ENCODE measurements around the gene NPEPL1. TPM values are rescaled to one million over a fixed set of nuclear protein-coding genes. Genes with fewer than 3 reads are reported as not detected.

Gene NPEPL1
- total and polyA plus RNA-seq, 2 donors, result 14.8 to 59.1 TPM

DNA sequence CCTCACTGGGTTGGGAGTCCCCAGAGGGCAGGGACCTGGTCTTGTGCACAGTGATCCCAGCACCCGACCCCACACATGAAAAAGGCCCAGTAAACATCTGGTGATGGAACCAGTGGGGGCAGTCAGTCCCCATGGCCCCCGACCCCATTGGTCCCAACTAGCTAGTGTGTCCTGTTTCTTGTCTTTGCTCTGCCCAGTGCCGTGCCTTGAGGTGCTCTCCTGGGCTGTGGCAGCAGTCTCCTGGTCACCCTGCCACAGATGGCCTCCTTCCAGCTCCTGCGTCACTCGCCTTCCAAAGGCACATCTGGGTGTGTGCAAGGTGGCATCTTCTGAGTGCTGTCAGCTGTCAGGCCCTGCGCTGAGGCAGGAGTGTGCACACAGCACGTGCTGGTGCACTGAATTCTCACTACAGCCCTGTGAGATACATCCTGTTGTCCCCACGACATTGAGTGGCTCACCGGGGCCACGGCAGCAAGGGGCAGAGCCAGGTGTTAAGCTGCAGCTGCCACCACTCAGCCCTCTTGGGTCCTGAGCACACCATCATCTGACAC lies 3.9 kb downstream of the NPEPL1 start:
- DNase-seq (ENCODE audit: extremely low spot score), result no peak
- 89% methylated on average over 10 of the region's 10 CpGs for WGBS

DNA sequence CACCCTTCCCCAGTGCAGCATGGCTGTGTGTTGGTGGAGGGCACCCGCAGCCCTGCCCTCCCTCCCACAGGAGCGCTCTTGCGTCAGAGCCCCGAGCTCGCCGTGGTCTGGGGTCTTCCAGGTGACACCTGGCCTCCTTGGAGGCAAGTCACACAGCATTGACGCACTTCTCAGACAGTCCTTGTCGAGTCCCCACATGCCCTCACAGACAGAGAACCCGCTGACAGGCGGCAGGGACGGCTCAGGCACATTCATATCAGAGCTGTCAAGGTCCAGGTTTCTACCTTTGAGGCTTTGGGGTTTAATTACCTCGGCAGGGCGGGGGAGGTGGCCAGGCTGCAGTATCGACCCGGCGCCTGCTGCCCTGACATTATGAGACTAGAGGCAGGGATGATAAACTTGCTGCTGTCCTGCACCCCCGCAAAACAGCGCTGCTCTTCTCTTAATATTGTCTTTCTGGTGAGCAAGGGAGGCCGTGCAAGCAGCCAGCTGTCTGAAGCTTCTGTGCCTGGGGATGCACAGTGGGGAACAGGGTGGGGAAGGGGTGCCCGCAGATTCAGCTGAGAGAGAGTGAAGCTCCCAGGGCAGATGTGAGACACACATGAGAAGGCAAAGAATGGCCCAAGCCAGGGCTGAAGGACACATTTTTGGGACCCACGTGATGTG lies 4.7 kb downstream of the NPEPL1 start:
- Histone ChIP-seq H3K4me3 (ENCODE audit: low read depth, low read length) (no peak overlapping the region), H3K4me1 (ENCODE audit: insufficient read depth) (no peaks in the 10 kb centered on the region), H3K27ac (ENCODE audit: low read depth) (no peak overlapping the region), H3K36me3 (ENCODE audit: insufficient read depth) (peaks cover 3% of the 10 kb centered on the region)
- WGBS, result 88% methylated on average over 21 of the region's 21 CpGs
- no peak for DNase-seq (ENCODE audit: extremely low spot score)

More for the DNA sequence above, 3.9 kb downstream of the NPEPL1 start:
- Histone ChIP-seq H3K4me1 (ENCODE audit: insufficient read depth) (no peaks in the 10 kb centered on the region), H3K36me3 (ENCODE audit: insufficient read depth) (peaks cover 3% of the 10 kb centered on the region), H3K4me3 (ENCODE audit: low read depth, low read length) (no peak overlapping the region), H3K27ac (ENCODE audit: low read depth) (no peak overlapping the region)

DNA sequence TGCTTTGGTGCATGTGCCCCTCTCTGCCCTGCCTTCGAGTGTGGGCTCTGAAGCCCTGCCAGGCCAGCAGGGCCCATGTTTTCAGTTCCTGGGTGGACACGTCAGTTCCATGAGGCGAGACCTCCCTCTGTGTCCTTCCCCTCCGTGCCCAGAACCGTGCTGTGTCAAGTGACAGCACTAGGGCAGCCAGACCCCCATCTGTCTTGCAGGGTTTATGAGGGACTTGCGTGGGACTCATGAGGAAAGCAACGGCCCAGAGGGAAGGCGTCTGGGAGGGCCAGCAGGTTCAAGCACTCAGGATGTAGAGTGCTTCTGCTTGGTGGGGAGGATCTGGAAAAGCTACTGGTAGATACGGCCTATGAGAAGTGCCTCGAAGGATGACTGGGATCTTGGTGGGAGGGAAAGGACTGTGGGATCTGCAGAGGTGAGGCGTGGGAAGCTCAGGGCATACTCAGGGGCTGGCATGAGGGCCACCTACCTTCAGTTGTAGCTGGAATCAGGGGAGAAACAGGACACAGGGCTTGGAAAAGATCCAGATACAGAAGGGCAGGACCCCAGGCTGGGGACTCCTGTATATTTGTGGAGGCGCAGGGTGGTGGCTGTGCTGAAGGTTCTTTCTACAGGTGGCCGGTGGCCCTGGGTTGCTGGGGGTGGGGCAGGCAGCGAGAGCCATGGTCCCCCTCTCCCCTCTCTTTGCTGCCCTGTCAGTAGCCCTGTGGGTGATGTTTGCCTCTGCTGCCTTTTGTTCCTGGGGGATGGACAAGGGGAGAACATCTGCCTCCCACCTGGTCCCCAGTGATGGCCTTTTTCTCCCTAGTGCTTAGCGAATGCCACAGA lies 5.5 kb downstream of the NPEPL1 start:
- Histone ChIP-seq H3K27ac (ENCODE audit: low read depth) (no peak overlapping the region), H3K36me3 (ENCODE audit: insufficient read depth) (peaks cover 3% of the 10 kb centered on the region)
- 91% methylated on average over 15 of the region's 15 CpGs for WGBS

DNA sequence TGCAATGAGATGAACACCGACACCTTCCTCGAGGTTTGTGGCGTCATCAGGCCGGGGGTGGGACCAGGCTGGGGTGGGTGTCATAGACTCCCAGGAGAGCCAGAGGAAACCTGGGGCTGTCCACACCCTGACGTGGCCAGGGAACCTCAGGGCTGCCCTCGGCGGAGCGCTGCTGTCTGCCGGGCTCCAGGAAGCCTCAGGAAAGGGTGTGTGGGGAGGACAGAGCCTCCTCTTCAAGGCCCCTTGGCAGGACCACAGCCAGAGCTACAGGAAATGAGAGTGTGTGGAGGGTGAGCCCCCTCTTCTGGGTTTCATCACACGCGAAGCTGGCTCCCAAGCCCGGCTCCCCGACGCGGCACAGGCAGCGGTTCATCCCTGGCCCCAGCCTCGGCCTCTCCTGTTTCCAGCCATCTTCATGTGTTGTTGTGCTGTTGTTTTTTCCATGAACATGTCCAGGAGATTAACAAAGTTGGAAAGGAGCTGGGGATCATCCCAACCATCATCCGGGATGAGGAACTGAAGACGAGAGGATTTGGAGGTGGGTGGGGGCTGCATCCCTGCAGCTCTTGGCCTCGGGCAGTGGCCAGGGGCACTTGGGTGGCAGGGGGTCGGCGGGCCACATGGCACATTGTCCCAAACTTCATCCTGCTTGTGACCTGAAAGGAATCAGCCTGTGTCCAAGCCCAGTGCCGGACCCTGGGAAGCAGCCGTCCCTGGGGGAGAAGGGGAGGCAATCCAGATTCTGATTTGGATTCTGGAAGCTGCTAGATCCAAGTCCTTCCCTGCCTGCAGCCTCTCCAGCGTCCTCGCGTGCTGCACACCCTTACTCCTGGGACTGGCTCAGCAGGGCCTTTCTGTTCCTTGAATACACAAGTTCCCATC lies 6.4 kb downstream of the NPEPL1 start:
- no peak for DNase-seq (ENCODE audit: extremely low spot score)
- 76% methylated on average over 27 of the region's 27 CpGs for WGBS
- Histone ChIP-seq H3K4me3 (ENCODE audit: low read depth, low read length) (no peak overlapping the region), H3K27ac (ENCODE audit: low read depth) (no peak overlapping the region), H3K36me3 (ENCODE audit: insufficient read depth) (peaks cover 3% of the 10 kb centered on the region), H3K4me1 (ENCODE audit: insufficient read depth) (no peaks in the 10 kb centered on the region)

More for the DNA sequence above, 5.5 kb downstream of the NPEPL1 start:
- DNase-seq (ENCODE audit: extremely low spot score), result no peak
- no peaks in the 10 kb centered on the region for H3K4me1 ChIP-seq (ENCODE audit: insufficient read depth)
- H3K4me3 ChIP-seq (ENCODE audit: low read depth, low read length), result no peak overlapping the region

DNA sequence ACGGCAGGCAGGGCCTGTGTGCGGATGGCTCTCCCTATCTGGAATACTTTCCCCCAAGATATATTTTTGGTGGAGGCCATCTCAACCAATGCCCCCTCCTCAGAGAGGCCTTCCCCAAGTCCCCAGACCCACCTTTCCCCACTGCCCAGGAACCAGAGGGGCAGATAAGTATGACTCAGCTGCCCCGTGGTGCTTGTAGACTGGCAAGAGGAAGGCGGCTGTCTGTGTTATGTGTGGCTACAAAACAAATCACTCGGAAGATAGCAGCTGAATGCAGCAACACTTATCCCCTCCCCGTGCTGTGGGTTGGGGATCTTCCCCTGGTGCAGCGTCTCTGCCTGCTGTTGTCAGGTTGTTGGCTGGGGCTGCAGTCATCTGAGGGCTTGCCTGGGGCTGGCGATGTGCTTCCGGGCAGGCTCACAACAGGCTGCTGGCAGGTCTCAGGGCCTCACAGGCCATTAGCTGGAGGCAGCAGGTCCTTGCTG lies 7.1 kb downstream of the NPEPL1 start:
- peaks cover 3% of the 10 kb centered on the region for H3K36me3 ChIP-seq (ENCODE audit: insufficient read depth)
- no peak for DNase-seq (ENCODE audit: extremely low spot score)
- H3K27ac ChIP-seq (ENCODE audit: low read depth), result no peak overlapping the region
- H3K4me1 ChIP-seq (ENCODE audit: insufficient read depth), result no peaks in the 10 kb centered on the region
- H3K4me3 ChIP-seq (ENCODE audit: low read depth, low read length), result no peak overlapping the region
- WGBS, result 79% methylated on average over 9 of the region's 9 CpGs

DNA sequence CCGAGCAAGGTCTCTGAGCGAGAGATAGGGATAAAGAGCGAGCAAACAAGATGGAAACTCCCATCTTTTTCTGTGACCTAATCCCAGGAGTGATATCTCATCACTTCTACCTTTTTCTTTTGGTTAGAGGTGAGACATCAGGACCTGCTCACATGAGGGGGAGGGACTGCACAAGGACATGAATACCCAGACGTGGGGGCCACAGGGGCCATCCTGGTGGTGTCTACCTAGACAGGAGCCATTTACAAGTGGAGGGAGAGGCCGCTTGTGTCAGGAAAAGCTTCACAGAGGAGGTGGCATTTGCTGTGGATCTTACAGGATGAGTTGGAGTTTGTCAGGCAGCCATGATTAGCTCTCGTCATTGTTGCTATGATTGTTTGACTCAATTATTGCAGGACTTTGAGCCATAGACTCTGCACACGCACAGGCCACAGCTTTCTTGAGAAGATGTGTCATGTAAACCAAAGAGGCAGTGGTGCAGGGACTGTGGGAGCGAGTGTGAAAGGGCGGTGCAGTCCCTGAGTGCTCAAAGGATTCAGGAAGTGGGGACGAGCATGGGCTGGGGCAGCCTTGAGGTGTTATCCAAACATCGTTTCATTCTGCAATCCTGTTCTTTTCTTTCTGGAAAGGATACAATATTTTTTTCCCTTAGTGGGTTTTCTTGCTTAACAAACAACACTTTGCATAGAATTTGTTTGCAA lies 7.7 kb downstream of the NPEPL1 start:
- H3K4me1 ChIP-seq (ENCODE audit: insufficient read depth), result no peaks in the 10 kb centered on the region
- DNase-seq (ENCODE audit: extremely low spot score), result no peak
- no peak overlapping the region for H3K27ac ChIP-seq (ENCODE audit: low read depth)
- H3K36me3 ChIP-seq (ENCODE audit: insufficient read depth), result peaks cover 3% of the 10 kb centered on the region
- H3K4me3 ChIP-seq (ENCODE audit: low read depth, low read length), result no peak overlapping the region
- WGBS, result 80% methylated on average over 11 of the region's 11 CpGs

DNA sequence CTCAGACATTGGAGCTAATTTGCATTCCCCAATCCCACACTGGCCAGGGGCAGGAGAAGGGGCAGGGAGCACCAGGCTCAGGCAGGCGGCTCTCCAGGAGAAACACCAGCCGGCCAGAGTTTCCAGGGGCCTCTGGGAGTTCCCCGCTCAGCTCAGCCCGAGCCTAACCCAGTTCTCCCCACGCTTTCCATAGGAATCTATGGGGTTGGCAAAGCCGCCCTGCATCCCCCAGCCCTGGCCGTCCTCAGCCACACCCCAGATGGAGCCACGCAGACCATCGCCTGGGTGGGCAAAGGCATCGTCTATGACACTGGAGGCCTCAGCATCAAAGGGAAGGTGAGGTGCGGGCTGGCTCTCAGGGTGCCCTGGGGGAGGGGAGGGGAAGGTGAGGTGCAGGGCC lies 8.2 kb downstream of the NPEPL1 start:
- Histone ChIP-seq H3K27ac (ENCODE audit: low read depth) (no peak overlapping the region), H3K4me3 (ENCODE audit: low read depth, low read length) (no peak overlapping the region), H3K36me3 (ENCODE audit: insufficient read depth) (peaks cover 3% of the 10 kb centered on the region), H3K4me1 (ENCODE audit: insufficient read depth) (no peaks in the 10 kb centered on the region)
- DNase-seq (ENCODE audit: extremely low spot score), result no peak
- 83% methylated on average over 11 of the region's 11 CpGs for WGBS

DNA sequence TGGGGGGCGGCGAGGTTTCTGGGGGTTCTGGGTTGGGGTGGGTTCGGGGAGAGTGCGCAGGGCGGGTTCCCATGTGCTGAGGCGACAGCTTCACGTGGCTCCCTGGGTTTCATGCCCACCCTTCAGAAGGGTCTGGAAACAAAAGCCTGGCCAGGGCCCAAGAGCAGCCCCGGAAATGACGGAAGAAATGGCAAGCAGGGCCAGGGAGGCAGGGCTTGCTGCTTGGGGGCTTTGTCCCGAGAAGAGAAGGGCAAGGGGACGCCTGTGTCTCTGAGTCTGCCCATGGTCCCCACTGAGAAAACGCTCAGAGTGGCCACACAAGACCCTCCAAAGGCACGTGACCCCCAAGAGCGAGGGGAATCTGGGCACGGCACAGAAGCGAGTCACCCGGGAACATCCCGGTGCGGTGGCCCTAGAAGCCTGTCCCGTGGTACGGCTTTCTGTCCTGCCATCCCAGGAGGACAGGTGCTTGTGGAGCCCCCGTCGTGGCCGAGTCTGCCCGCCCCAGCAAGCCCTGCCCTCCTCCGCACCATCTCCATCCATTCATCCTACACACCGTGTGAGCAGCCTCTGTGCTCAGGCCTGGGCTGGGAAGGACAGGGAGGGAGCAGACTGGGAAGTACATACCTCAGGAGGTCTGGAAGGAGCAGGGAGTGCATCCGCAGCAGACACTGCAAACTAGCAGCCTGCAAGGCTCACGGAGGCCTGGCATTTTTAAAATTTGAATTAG lies 9.0 kb downstream of the NPEPL1 start:
- no peak for DNase-seq (ENCODE audit: extremely low spot score)
- WGBS, result 93% methylated on average over 29 of the region's 29 CpGs
- H3K4me3 ChIP-seq (ENCODE audit: low read depth, low read length), result no peak overlapping the region
- peaks cover 3% of the 10 kb centered on the region for H3K36me3 ChIP-seq (ENCODE audit: insufficient read depth)
- no peaks in the 10 kb centered on the region for H3K4me1 ChIP-seq (ENCODE audit: insufficient read depth)
- no peak overlapping the region for H3K27ac ChIP-seq (ENCODE audit: low read depth)

DNA sequence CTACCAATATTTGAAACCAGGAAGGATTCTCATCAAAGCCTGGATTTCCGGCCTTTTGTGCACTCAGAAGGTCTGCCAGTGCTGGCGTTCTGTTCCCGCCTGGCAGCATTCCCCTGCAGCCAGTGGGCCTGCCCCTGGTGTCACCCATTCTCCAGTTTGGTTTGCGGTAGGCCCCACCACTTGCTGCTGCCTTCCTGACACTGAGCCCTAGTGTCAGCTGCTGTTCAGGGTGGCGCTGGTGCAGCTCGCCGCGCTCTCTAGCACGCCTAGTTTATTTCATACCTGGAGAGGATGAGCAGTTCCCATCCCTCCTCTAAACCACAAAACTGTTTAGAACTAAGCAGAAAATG lies 9.5 kb downstream of the NPEPL1 start:
- Histone ChIP-seq H3K4me1 (ENCODE audit: insufficient read depth) (no peaks in the 10 kb centered on the region), H3K36me3 (ENCODE audit: insufficient read depth) (peaks cover 3% of the 10 kb centered on the region), H3K4me3 (ENCODE audit: low read depth, low read length) (no peak overlapping the region), H3K27ac (ENCODE audit: low read depth) (no peak overlapping the region)
- no peak for DNase-seq (ENCODE audit: extremely low spot score)
- 89% methylated on average over 9 of the region's 9 CpGs for WGBS

DNA sequence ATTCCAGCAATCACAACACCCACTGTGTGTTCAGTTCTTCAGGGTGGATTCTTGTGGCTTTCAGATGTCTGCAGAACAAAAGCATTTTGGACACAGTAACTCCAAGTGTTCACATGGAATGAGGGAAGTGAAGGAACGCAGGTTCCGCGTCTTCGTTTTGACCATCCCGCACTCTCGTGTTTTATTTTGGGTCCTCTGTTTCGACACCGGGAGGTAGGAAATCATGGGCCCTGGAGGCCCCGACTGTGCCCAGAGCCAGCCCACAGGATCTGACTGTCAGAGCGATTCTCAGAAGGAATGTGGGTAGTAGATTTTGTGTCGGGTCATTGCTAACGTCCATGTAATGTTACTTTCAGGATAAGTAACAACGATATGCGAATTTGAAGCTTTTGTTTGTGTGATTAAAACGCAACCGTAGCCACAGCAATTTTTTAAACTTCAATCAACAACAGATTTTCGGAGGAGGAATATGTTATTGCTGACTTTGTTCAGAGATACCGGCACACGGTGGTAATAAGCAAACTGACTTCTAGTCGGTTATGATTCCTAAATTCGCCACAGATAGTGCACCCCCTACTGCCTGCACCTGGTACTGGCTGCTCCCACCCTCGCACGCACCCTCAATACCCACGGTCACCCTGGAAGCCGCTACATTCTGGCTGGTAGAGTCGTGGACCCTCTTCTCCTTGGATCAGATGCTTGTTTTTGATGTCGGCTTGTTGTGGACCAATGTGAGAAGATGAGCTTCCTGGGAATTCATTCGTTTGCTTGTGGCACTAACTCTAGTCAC lies 10.5 kb downstream of the NPEPL1 start:
- H3K27ac ChIP-seq (ENCODE audit: low read depth), result no peak overlapping the region
- DNase-seq (ENCODE audit: extremely low spot score), result no peak
- no peaks in the 10 kb centered on the region for H3K4me1 ChIP-seq (ENCODE audit: insufficient read depth)
- H3K36me3 ChIP-seq (ENCODE audit: insufficient read depth), result peaks cover 3% of the 10 kb centered on the region
- WGBS, result 91% methylated on average over 28 of the region's 28 CpGs
- no peak overlapping the region for H3K4me3 ChIP-seq (ENCODE audit: low read depth, low read length)

DNA sequence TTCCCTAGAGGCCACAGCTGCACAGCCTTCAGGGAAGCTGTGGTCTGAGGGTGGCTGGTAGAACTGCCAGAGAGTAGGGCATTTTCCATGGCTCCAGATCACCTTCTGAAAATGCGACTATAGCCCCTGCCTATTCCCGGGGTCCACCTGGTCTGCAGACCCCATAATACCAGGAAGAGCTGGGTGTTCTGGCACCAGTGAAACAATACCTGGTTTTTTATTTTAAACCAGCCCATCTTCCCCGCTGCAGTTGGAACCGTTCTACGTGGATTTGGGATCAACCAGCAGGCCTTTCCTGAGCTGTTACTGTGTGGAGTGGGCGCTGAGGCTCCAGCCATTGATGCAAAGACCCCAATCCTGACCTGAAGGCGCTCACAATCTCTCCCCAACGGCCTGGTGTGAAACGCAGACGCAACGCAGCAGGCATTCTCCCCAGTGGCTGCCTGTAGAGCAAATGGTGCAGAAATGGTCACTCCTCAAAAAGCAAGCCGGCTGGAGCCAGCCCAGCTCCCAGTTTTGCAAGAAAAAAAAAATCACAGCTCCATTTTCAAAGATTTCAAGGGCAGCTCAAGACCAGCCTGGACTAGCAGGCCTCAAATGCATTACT lies 11.3 kb downstream of the NPEPL1 start:
- Histone ChIP-seq H3K36me3 (ENCODE audit: insufficient read depth) (peaks cover 3% of the 10 kb centered on the region), H3K4me1 (ENCODE audit: insufficient read depth) (no peaks in the 10 kb centered on the region), H3K4me3 (ENCODE audit: low read depth, low read length) (no peak overlapping the region), H3K27ac (ENCODE audit: low read depth) (no peak overlapping the region)
- no peak for DNase-seq (ENCODE audit: extremely low spot score)
- WGBS, result 93% methylated on average over 12 of the region's 12 CpGs
